ENCODE data around the gene TBC1D16.

The TBC1D16 gene

GRCh38 chr17:80023481-80024205, 12.0 kb downstream of the TBC1D16 start:
- no peaks in the 10 kb centered on the region for H4K20me1 ChIP-seq (ENCODE audit: insufficient read depth, low read length, poor library complexity, severe bottlenecking)
- no peaks in the 10 kb centered on the region for H3K27me3 ChIP-seq (ENCODE audit: insufficient read depth, low read length, poor library complexity, severe bottlenecking)
- no peak overlapping the region for H3K9ac ChIP-seq (ENCODE audit: low read depth, low read length, poor library complexity, severe bottlenecking)
- TF ChIP-seq, protein P1, sequence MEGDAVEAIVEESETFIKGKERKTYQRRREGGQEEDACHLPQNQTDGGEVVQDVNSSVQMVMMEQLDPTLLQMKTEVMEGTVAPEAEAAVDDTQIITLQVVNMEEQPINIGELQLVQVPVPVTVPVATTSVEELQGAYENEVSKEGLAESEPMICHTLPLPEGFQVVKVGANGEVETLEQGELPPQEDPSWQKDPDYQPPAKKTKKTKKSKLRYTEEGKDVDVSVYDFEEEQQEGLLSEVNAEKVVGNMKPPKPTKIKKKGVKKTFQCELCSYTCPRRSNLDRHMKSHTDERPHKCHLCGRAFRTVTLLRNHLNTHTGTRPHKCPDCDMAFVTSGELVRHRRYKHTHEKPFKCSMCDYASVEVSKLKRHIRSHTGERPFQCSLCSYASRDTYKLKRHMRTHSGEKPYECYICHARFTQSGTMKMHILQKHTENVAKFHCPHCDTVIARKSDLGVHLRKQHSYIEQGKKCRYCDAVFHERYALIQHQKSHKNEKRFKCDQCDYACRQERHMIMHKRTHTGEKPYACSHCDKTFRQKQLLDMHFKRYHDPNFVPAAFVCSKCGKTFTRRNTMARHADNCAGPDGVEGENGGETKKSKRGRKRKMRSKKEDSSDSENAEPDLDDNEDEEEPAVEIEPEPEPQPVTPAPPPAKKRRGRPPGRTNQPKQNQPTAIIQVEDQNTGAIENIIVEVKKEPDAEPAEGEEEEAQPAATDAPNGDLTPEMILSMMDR (conservative IDR thresholded peaks at IDR 0.05; ENCODE audit: low read length) = no peak
- TF ChIP-seq EZH2phosphoT487 (IDR thresholded peaks at IDR 0.05; ENCODE audit: borderline replicate concordance) = no peak
- H3K4me1 ChIP-seq (ENCODE audit: insufficient read depth, low read length, poor library complexity, severe bottlenecking) = peaks cover 11% of the 10 kb centered on the region
- H2AFZ ChIP-seq (ENCODE audit: low read length) = no peak overlapping the region
- H3F3A ChIP-seq (ENCODE audit: low read depth) = no peaks in the 10 kb centered on the region
- 0 out of 2 replicates have a peak, but pooled peaks cover 3% of the 10 kb centered on the region for H3K79me2 ChIP-seq (ENCODE audit: insufficient read depth, low read length)
- no peaks in the 10 kb centered on the region for H3K36me3 ChIP-seq (ENCODE audit: insufficient read depth, low read length)
- no peaks in the 10 kb centered on the region for H3K9me3 ChIP-seq (ENCODE audit: insufficient read depth, low read depth, low read length)
- H3K4me2 ChIP-seq (ENCODE audit: low read depth, low read length, poor library complexity, severe bottlenecking) = no peak overlapping the region
- no peak overlapping the region for H3K4me3 ChIP-seq (ENCODE audit: low read length, poor library complexity, severe bottlenecking)
- no peaks in the 10 kb centered on the region for H3K9me2 ChIP-seq (replicated peaks; ENCODE audit: low read depth, low read length)

GRCh38 chr17:80021600-80021999, 14.1 kb downstream of the TBC1D16 start:
- Histone ChIP-seq H3K4me2 (ENCODE audit: low read depth, low read length, poor library complexity, severe bottlenecking) (no peak overlapping the region), H3K9me2 (replicated peaks; ENCODE audit: low read depth, low read length) (no peaks in the 10 kb centered on the region), H3F3A (ENCODE audit: low read depth) (no peaks in the 10 kb centered on the region), H3K4me1 (ENCODE audit: insufficient read depth, low read length, poor library complexity, severe bottlenecking) (peaks cover 11% of the 10 kb centered on the region), H3K4me3 (ENCODE audit: low read length, poor library complexity, severe bottlenecking) (no peak overlapping the region), H3K36me3 (ENCODE audit: insufficient read depth, low read length) (no peaks in the 10 kb centered on the region), H3K27me3 (ENCODE audit: insufficient read depth, low read length, poor library complexity, severe bottlenecking) (no peaks in the 10 kb centered on the region), H3K9me3 (ENCODE audit: insufficient read depth, low read depth, low read length) (no peaks in the 10 kb centered on the region), H3K9ac (ENCODE audit: low read depth, low read length, poor library complexity, severe bottlenecking) (no peak overlapping the region), H3K79me2 (ENCODE audit: insufficient read depth, low read length) (0 out of 2 replicates have a peak, but pooled peaks cover 3% of the 10 kb centered on the region), H2AFZ (ENCODE audit: low read length) (no peak overlapping the region), H4K20me1 (ENCODE audit: insufficient read depth, low read length, poor library complexity, severe bottlenecking) (no peaks in the 10 kb centered on the region)
- no peak for TF ChIP-seq EZH2phosphoT487 (IDR thresholded peaks at IDR 0.05; ENCODE audit: borderline replicate concordance)
- TF ChIP-seq, protein P1 (conservative IDR thresholded peaks at IDR 0.05; ENCODE audit: low read length) = no peak

- TF ChIP-seq, protein P1 (conservative IDR thresholded peaks at IDR 0.05; ENCODE audit: low read length) = no peak
- TF ChIP-seq EZH2phosphoT487 (IDR thresholded peaks at IDR 0.05; ENCODE audit: borderline replicate concordance) = no peak
- Histone ChIP-seq H3K27me3 (ENCODE audit: insufficient read depth, low read length, poor library complexity, severe bottlenecking) (no peaks in the 10 kb centered on the region), H3K4me3 (ENCODE audit: low read length, poor library complexity, severe bottlenecking) (no peak overlapping the region), H3K4me2 (ENCODE audit: low read depth, low read length, poor library complexity, severe bottlenecking) (no peak overlapping the region), H4K20me1 (ENCODE audit: insufficient read depth, low read length, poor library complexity, severe bottlenecking) (no peaks in the 10 kb centered on the region), H3K36me3 (ENCODE audit: insufficient read depth, low read length) (no peaks in the 10 kb centered on the region), H3K9me2 (replicated peaks; ENCODE audit: low read depth, low read length) (no peaks in the 10 kb centered on the region), H2AFZ (ENCODE audit: low read length) (no peak overlapping the region), H3K79me2 (ENCODE audit: insufficient read depth, low read length) (no peaks in the 10 kb centered on the region), H3F3A (ENCODE audit: low read depth) (no peaks in the 10 kb centered on the region), H3K4me1 (ENCODE audit: insufficient read depth, low read length, poor library complexity, severe bottlenecking) (peaks cover 3% of the 10 kb centered on the region), H3K9ac (ENCODE audit: low read depth, low read length, poor library complexity, severe bottlenecking) (no peak overlapping the region), H3K9me3 (ENCODE audit: insufficient read depth, low read depth, low read length) (peaks cover 5% of the 10 kb centered on the region; the same call in 1 of the 2 replicates)
These were observed 16.6 kb downstream of the TBC1D16 start for GRCh38 chr17:80018917-80019651.

Data from Loucy (cell line).